ENCODE results near the gene SHC3.

DNA sequence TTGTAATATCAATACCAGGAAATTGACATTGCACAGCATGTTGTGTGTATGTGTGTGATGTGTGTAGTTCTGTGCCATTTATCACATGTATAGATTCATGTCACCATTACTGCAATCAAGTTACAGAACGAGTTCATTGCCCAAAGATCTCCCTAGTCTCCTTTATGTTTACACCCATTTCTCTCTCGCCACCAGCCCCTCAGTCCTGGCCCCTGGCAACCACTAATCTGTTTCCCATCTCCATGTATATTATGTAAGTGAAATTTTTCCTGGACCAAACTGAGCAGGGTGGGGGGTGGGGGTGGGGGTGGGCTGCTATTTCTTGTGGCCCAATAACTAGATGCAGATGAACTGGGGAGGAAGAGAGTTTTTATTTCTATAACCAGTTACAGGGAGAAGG, 198.8 kb downstream of the SHC3 start:
- TF ChIP-seq EZH2 (IDR thresholded peaks at IDR 0.05; ENCODE audit: insufficient read depth, poor library complexity, severe bottlenecking) = no peak
- no peak for TF ChIP-seq EZH2phosphoT487 (IDR thresholded peaks at IDR 0.05; ENCODE audit: insufficient read depth, low read depth)
